Activated naive CD8-positive, alpha-beta T cell treated with anti-CD3 and anti-CD28 coated beads for 36 hours (primary cell): ENCODE data around the gene NCAM1. TPM values are rescaled to one million over a fixed set of nuclear protein-coding genes. Genes with fewer than 3 reads are reported as not detected.

ENCODE experiments used
- DNase-seq: peaks from one replicate; pipeline ENCODE4 v3.0.0; 2021
- H3K27ac Mint-ChIP-seq: one replicate; pipeline ENCODE4 v1.8.0; 2022; ENCODE audit warnings: mild to moderate bottlenecking, moderate library complexity, mixed read lengths
- H3K27me3 Mint-ChIP-seq: one replicate; pipeline ENCODE4 v1.8.0; 2022; ENCODE audit warnings: mild to moderate bottlenecking, mixed read lengths
- H3K36me3 Mint-ChIP-seq: one replicate; pipeline ENCODE4 v1.8.0; 2021; ENCODE audit warnings: mild to moderate bottlenecking, mixed read lengths
- H3K4me1 Mint-ChIP-seq: one replicate; pipeline ENCODE4 v1.8.0; 2021; ENCODE audit warnings: mixed read lengths
- H3K4me3 Mint-ChIP-seq: one replicate; pipeline ENCODE4 v1.8.0; 2022; ENCODE audit warnings: mild to moderate bottlenecking, moderate library complexity, mixed read lengths
- H3K9me3 Mint-ChIP-seq: one replicate; pipeline ENCODE4 v1.8.0; 2022; ENCODE audit warnings: mixed read lengths
- total RNA-seq, 2 experiments: library from RNA; stranded (reverse); gene quantifications; one replicate each; pipeline ENCODE4 v1.2.3, GENCODE V29; 2021

NCAM1 gene
- total RNA-seq, 2 experiments from 2014 or later = 0.16 TPM; not detected in 1

- Mint-ChIP-seq H3K27me3 (peaks cover 45% of the 10 kb centered on the region), H3K27ac (no peak overlapping the region), H3K4me3 (no peak overlapping the region), H3K4me1 (no peaks in the 10 kb centered on the region), H3K9me3 (no peaks in the 10 kb centered on the region), H3K36me3 (no peaks in the 10 kb centered on the region)
- DNase-seq = no peak
Measured at GRCh38 chr11:113137713-113138529, 176.7 kb downstream of the NCAM1 start.

- Mint-ChIP-seq H3K27ac (no peak overlapping the region), H3K27me3 (peaks cover 48% of the 10 kb centered on the region), H3K36me3 (no peaks in the 10 kb centered on the region), H3K9me3 (no peaks in the 10 kb centered on the region), H3K4me3 (no peak overlapping the region), H3K4me1 (no peaks in the 10 kb centered on the region)
- DNase-seq = no peak
Measured at GRCh38 chr11:113138731-113139130, 177.5 kb downstream of the NCAM1 start.

- Mint-ChIP-seq H3K27me3 (peaks cover 46% of the 10 kb centered on the region), H3K27ac (no peak overlapping the region), H3K4me3 (no peak overlapping the region), H3K4me1 (no peaks in the 10 kb centered on the region), H3K36me3 (no peaks in the 10 kb centered on the region), H3K9me3 (no peaks in the 10 kb centered on the region)
- DNase-seq = no peak
Measured at GRCh38 chr11:113141010-113141409, 179.8 kb downstream of the NCAM1 start.

GRCh38 chr11:113142508-113142907 lies 181.3 kb downstream of the NCAM1 start:
- Mint-ChIP-seq H3K27me3 (peaks cover 39% of the 10 kb centered on the region), H3K9me3 (no peaks in the 10 kb centered on the region), H3K4me1 (no peaks in the 10 kb centered on the region), H3K27ac (no peak overlapping the region), H3K36me3 (no peaks in the 10 kb centered on the region), H3K4me3 (no peak overlapping the region)
- DNase-seq = no peak

GRCh38 chr11:113147249-113147648 lies 186.0 kb downstream of the NCAM1 start:
- no peaks in the 10 kb centered on the region for H3K4me1 Mint-ChIP-seq
- DNase-seq = no peak
- no peaks in the 10 kb centered on the region for H3K36me3 Mint-ChIP-seq
- peaks cover 19% of the 10 kb centered on the region for H3K27me3 Mint-ChIP-seq
- H3K27ac Mint-ChIP-seq = no peak overlapping the region
- H3K4me3 Mint-ChIP-seq = no peak overlapping the region
- H3K9me3 Mint-ChIP-seq = no peaks in the 10 kb centered on the region

GRCh38 chr11:113148076-113148475 lies 186.9 kb downstream of the NCAM1 start:
- Mint-ChIP-seq H3K36me3 (no peaks in the 10 kb centered on the region), H3K4me3 (no peak overlapping the region), H3K9me3 (no peaks in the 10 kb centered on the region), H3K27me3 (peaks cover 12% of the 10 kb centered on the region), H3K27ac (no peak overlapping the region), H3K4me1 (no peaks in the 10 kb centered on the region)
- DNase-seq = no peak

- no peak overlapping the region for H3K4me3 Mint-ChIP-seq
- H3K27me3 Mint-ChIP-seq = peaks cover 10% of the 10 kb centered on the region
- no peaks in the 10 kb centered on the region for H3K36me3 Mint-ChIP-seq
- H3K4me1 Mint-ChIP-seq = no peaks in the 10 kb centered on the region
- DNase-seq = no peak
- H3K9me3 Mint-ChIP-seq = no peaks in the 10 kb centered on the region
- H3K27ac Mint-ChIP-seq = no peak overlapping the region
Measured at GRCh38 chr11:113148652-113149051, 187.4 kb downstream of the NCAM1 start.

- Mint-ChIP-seq H3K9me3 (no peaks in the 10 kb centered on the region), H3K27ac (no peak overlapping the region), H3K27me3 (peaks cover 4% of the 10 kb centered on the region), H3K36me3 (no peaks in the 10 kb centered on the region), H3K4me1 (no peaks in the 10 kb centered on the region), H3K4me3 (no peak overlapping the region)
- no peak for DNase-seq
Measured at GRCh38 chr11:113151521-113151920, 190.3 kb downstream of the NCAM1 start.

- Mint-ChIP-seq H3K9me3 (no peaks in the 10 kb centered on the region), H3K27ac (no peak overlapping the region), H3K4me1 (no peaks in the 10 kb centered on the region), H3K4me3 (no peak overlapping the region), H3K36me3 (no peaks in the 10 kb centered on the region), H3K27me3 (peaks cover 4% of the 10 kb centered on the region)
- no peak for DNase-seq
Measured at GRCh38 chr11:113152500-113152899, 191.3 kb downstream of the NCAM1 start.

- Mint-ChIP-seq H3K4me3 (no peak overlapping the region), H3K9me3 (no peaks in the 10 kb centered on the region), H3K27ac (no peak overlapping the region), H3K36me3 (no peaks in the 10 kb centered on the region), H3K4me1 (no peaks in the 10 kb centered on the region), H3K27me3 (peaks cover 7% of the 10 kb centered on the region)
- no peak for DNase-seq
Measured at GRCh38 chr11:113153847-113154246, 192.6 kb downstream of the NCAM1 start.

- H3K36me3 Mint-ChIP-seq = no peaks in the 10 kb centered on the region
Measured at GRCh38 chr11:113159988-113160807, 199.0 kb downstream of the NCAM1 start.

GRCh38 chr11:113160808-113161124 lies 199.5 kb downstream of the NCAM1 start:
- peaks cover 3% of the 10 kb centered on the region for H3K27me3 Mint-ChIP-seq
- DNase-seq = no peak
- no peak overlapping the region for H3K27ac Mint-ChIP-seq
- H3K4me1 Mint-ChIP-seq = no peaks in the 10 kb centered on the region
- H3K4me3 Mint-ChIP-seq = no peak overlapping the region
- no peaks in the 10 kb centered on the region for H3K9me3 Mint-ChIP-seq
- H3K36me3 Mint-ChIP-seq = no peaks in the 10 kb centered on the region

More at GRCh38 chr11:113159988-113160807, 199.0 kb downstream of the NCAM1 start:
- Mint-ChIP-seq H3K27me3 (peaks cover 3% of the 10 kb centered on the region), H3K9me3 (no peaks in the 10 kb centered on the region), H3K27ac (no peak overlapping the region), H3K4me1 (no peaks in the 10 kb centered on the region), H3K4me3 (no peak overlapping the region)
- DNase-seq = no peak

GRCh38 chr11:113161711-113162591 lies 200.7 kb downstream of the NCAM1 start:
- H3K27me3 Mint-ChIP-seq = peaks cover 3% of the 10 kb centered on the region
- no peaks in the 10 kb centered on the region for H3K4me1 Mint-ChIP-seq
- DNase-seq = no peak
- H3K36me3 Mint-ChIP-seq = no peaks in the 10 kb centered on the region
- H3K4me3 Mint-ChIP-seq = no peak overlapping the region
- no peaks in the 10 kb centered on the region for H3K9me3 Mint-ChIP-seq
- H3K27ac Mint-ChIP-seq = no peak overlapping the region

- H3K27me3 Mint-ChIP-seq = peaks cover 3% of the 10 kb centered on the region
- H3K4me1 Mint-ChIP-seq = no peaks in the 10 kb centered on the region
- H3K36me3 Mint-ChIP-seq = no peaks in the 10 kb centered on the region
- H3K27ac Mint-ChIP-seq = no peak overlapping the region
- no peak overlapping the region for H3K4me3 Mint-ChIP-seq
- H3K9me3 Mint-ChIP-seq = no peaks in the 10 kb centered on the region
- DNase-seq = no peak
Measured at GRCh38 chr11:113162592-113162962, 201.4 kb downstream of the NCAM1 start.
